ENCODE results near the gene MT3.
A peak's percentile ranks its signal among the peaks of the same experiment; 100 is the strongest.

DNA sequence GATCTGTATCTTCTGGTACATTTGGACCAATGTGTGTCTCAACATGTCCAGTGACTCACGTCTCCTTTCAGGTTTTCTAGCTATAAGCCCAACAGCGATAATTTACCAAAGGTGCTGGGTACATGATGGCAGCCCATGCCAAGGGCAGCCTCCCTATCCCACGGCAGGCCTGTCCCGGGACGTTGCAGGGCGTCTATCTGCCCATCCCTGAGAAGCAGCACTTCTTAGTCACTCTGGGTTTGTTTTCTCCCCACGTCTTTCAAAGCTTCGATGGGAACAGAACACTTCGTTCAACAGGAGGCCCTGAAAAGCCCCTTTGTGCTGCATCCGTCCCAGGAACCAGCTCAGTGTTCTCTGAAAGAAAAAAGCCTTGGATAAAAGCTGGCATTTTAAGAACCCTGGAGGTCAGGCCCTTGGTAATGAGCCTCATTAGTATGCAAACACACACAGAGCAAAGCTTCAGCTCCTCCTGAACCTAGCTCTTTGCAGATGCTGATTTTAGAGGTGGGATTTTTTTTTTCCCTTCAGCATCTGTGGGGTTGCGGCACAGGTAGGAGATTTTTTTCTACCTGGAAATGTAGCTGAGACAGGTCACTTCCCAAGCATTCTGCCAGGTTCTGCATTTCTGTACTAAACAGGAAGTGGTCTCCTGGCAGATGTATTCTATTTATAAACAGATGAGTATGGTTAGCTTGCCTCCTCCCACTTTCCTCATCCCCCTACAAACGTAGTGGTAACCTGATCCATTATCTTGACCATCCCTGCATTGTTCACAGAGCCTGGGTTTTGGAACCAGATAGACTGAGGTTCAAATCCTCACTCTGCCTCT lies 42.0 kb upstream of the MT3 start:
- TF ChIP-seq, protein P1, sequence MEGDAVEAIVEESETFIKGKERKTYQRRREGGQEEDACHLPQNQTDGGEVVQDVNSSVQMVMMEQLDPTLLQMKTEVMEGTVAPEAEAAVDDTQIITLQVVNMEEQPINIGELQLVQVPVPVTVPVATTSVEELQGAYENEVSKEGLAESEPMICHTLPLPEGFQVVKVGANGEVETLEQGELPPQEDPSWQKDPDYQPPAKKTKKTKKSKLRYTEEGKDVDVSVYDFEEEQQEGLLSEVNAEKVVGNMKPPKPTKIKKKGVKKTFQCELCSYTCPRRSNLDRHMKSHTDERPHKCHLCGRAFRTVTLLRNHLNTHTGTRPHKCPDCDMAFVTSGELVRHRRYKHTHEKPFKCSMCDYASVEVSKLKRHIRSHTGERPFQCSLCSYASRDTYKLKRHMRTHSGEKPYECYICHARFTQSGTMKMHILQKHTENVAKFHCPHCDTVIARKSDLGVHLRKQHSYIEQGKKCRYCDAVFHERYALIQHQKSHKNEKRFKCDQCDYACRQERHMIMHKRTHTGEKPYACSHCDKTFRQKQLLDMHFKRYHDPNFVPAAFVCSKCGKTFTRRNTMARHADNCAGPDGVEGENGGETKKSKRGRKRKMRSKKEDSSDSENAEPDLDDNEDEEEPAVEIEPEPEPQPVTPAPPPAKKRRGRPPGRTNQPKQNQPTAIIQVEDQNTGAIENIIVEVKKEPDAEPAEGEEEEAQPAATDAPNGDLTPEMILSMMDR (IDR thresholded peaks at IDR 0.05; ENCODE audit: insufficient read depth, low read length) = no peak
- TF ChIP-seq POLR2AphosphoS5 (IDR thresholded peaks at IDR 0.05; ENCODE audit: low read depth) (no peak), GABPA (IDR thresholded peaks at IDR 0.05; ENCODE audit: low read depth) (no peak), SPI1 (IDR thresholded peaks at IDR 0.05; ENCODE audit: borderline replicate concordance, low read depth) (peak; percentile 27; the same call in 1 of the 2 replicates)
- TF ChIP-seq, protein P2, sequence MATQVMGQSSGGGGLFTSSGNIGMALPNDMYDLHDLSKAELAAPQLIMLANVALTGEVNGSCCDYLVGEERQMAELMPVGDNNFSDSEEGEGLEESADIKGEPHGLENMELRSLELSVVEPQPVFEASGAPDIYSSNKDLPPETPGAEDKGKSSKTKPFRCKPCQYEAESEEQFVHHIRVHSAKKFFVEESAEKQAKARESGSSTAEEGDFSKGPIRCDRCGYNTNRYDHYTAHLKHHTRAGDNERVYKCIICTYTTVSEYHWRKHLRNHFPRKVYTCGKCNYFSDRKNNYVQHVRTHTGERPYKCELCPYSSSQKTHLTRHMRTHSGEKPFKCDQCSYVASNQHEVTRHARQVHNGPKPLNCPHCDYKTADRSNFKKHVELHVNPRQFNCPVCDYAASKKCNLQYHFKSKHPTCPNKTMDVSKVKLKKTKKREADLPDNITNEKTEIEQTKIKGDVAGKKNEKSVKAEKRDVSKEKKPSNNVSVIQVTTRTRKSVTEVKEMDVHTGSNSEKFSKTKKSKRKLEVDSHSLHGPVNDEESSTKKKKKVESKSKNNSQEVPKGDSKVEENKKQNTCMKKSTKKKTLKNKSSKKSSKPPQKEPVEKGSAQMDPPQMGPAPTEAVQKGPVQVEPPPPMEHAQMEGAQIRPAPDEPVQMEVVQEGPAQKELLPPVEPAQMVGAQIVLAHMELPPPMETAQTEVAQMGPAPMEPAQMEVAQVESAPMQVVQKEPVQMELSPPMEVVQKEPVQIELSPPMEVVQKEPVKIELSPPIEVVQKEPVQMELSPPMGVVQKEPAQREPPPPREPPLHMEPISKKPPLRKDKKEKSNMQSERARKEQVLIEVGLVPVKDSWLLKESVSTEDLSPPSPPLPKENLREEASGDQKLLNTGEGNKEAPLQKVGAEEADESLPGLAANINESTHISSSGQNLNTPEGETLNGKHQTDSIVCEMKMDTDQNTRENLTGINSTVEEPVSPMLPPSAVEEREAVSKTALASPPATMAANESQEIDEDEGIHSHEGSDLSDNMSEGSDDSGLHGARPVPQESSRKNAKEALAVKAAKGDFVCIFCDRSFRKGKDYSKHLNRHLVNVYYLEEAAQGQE (IDR thresholded peaks at IDR 0.05; ENCODE audit: insufficient replicate concordance, low read depth) = no peak
